Calu3 (cell line): ENCODE results near the gene TPK1. TPM values are rescaled to one million over a fixed set of nuclear protein-coding genes. Genes with fewer than 3 reads are reported as not detected.

Source experiments
- BruUV-seq: library from RNA; stranded (reverse); fragments of 400-500 nt; replicated peaks from 2 replicates; lab custom pipeline; 2021; lab: Mats Ljungman, UMichigan
- CTCF ChIA-PET: fragments of 300-600 bp; sonication (Branson Sonifier 250); formaldehyde crosslinking; loops from one replicate; lab custom pipeline; 2022; ENCODE audit warnings: antibody characterized with exemption; lab: Charles Lee
- DNase-seq: peaks from one replicate; pipeline ENCODE4 v3.0.0; 2022
- H3K27ac Mint-ChIP-seq: one replicate; pipeline ENCODE4 v1.8.0; 2022; ENCODE audit warnings: mixed read lengths; ENCODE audit not compliant: unreplicated experiment
- H3K27me3 Mint-ChIP-seq: one replicate; pipeline ENCODE4 v1.8.0; 2022; ENCODE audit warnings: mixed read lengths; ENCODE audit not compliant: unreplicated experiment
- H3K36me3 Mint-ChIP-seq: one replicate; pipeline ENCODE4 v1.8.0; 2022; ENCODE audit warnings: mild to moderate bottlenecking, moderate library complexity, mixed read lengths; ENCODE audit not compliant: insufficient read depth, unreplicated experiment
- H3K4me1 Mint-ChIP-seq: one replicate; pipeline ENCODE4 v1.8.0; 2022; ENCODE audit warnings: mild to moderate bottlenecking, low read depth, mixed read lengths; ENCODE audit not compliant: unreplicated experiment
- H3K4me3 Mint-ChIP-seq: one replicate; pipeline ENCODE4 v1.8.0; 2022; ENCODE audit warnings: mild to moderate bottlenecking, low read depth, moderate library complexity, mixed read lengths; ENCODE audit not compliant: unreplicated experiment
- H3K9me3 Mint-ChIP-seq: one replicate; pipeline ENCODE4 v1.8.0; 2022; ENCODE audit warnings: low read depth, mixed read lengths; ENCODE audit not compliant: unreplicated experiment
- intact Hi-C: fragments of 100-400 bp; cut with micrococcal nuclease; formaldehyde crosslinking; loops from one replicate; pipeline ENCODE4 v1.10.0; 2022; ENCODE audit not compliant: unreplicated experiment
- total RNA-seq: library from RNA; stranded (reverse); gene quantifications from 2 replicates; pipeline ENCODE4 v1.2.3, GENCODE V29; 2022
- TF ChIP-seq, protein P1 (sequence below): fragments of 200-600 bp; IDR thresholded peaks from one replicate; pipeline ENCODE4 v1.8.0; 2022; ENCODE audit warnings: antibody characterized with exemption; ENCODE audit not compliant: unreplicated experiment

TPK1 gene
- total RNA-seq, 1 experiment from 2014 or later, result 13.2 TPM

DNA sequence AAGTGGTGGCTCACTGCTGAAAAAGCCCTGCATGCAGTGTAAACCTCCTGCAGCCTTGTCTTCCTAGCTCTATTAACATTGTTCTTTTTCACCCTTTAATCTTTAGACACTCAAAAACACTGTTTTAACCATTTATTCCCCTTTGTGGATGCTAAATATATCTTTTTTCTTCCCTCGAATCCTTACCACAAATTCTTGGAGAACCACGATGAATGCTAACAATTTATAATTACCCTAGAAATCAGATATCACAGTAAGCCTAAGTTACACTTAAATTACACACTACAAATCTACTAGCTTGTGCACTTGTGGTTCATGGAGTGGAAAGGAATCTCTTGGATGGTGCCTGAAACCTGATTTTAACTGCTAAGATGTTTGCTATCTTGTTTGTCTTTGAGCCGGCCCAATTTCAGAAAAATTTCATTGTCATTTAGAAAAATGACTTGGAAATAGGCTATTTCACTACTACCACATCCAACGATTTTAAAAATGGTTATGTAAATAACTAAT, 307.3 kb downstream of the TPK1 start:
- Mint-ChIP-seq H3K4me1 (no peaks in the 10 kb centered on the region), H3K36me3 (no peaks in the 10 kb centered on the region), H3K9me3 (peaks cover 2% of the 10 kb centered on the region), H3K27ac (no peak overlapping the region), H3K4me3 (no peak overlapping the region), H3K27me3 (no peaks in the 10 kb centered on the region)
- TF ChIP-seq, protein P1, sequence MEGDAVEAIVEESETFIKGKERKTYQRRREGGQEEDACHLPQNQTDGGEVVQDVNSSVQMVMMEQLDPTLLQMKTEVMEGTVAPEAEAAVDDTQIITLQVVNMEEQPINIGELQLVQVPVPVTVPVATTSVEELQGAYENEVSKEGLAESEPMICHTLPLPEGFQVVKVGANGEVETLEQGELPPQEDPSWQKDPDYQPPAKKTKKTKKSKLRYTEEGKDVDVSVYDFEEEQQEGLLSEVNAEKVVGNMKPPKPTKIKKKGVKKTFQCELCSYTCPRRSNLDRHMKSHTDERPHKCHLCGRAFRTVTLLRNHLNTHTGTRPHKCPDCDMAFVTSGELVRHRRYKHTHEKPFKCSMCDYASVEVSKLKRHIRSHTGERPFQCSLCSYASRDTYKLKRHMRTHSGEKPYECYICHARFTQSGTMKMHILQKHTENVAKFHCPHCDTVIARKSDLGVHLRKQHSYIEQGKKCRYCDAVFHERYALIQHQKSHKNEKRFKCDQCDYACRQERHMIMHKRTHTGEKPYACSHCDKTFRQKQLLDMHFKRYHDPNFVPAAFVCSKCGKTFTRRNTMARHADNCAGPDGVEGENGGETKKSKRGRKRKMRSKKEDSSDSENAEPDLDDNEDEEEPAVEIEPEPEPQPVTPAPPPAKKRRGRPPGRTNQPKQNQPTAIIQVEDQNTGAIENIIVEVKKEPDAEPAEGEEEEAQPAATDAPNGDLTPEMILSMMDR, result no peak
- no TSS peak for BruUV-seq
- CTCF ChIA-PET, result no interaction called here
- intact Hi-C loops, result no loop called here
- no peak for DNase-seq

DNA sequence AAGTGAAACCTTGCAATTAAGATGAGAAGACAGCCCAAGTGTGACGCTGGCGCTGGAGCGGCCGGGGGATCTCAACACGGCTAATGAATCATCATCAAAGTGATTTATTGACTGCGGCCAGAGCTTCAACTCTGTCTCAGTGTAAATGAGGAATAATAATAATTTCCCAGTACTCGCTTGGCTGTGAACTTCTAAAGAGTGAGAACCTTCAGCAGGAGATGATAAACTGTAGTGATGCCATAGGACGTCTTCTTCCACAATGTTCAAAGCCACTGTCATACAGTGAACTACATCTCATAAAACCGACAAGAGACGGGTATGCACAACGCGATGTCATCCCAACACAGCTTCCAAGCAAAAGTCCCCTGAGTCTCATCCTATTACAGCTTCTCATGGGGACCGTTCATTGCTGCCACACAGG, 308.8 kb downstream of the TPK1 start:
- H3K27me3 Mint-ChIP-seq, result no peaks in the 10 kb centered on the region
- BruUV-seq, result no TSS peak
- DNase-seq, result no peak
- TF ChIP-seq, protein P1, result no peak
- intact Hi-C loops, result no loop called here
- no peaks in the 10 kb centered on the region for H3K4me1 Mint-ChIP-seq
- no peak overlapping the region for H3K27ac Mint-ChIP-seq
- H3K9me3 Mint-ChIP-seq, result peaks cover 2% of the 10 kb centered on the region
- H3K36me3 Mint-ChIP-seq, result no peaks in the 10 kb centered on the region
- CTCF ChIA-PET, result no interaction called here
- no peak overlapping the region for H3K4me3 Mint-ChIP-seq

DNA sequence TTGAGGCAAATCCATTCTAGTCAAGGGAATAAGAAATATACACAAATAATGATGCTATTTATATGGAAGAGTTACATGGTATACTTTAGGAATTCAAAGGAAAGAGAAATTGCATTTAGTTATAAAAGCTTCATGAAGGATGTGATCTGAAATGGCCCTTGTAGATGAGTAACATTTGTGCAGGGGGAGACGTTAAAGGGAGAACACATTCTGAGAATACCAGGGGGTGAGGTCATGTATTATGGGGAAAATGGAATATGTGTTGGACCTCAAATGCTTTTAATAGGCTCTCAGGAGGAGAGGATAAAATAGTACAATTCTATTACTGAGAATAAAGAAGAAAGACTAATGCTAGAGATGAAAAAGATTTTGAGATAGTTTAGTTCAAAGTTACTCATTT, 309.9 kb downstream of the TPK1 start:
- intact Hi-C loops, result no loop called here
- Mint-ChIP-seq H3K27me3 (no peaks in the 10 kb centered on the region), H3K9me3 (peaks cover 2% of the 10 kb centered on the region), H3K4me1 (no peaks in the 10 kb centered on the region), H3K36me3 (no peaks in the 10 kb centered on the region), H3K4me3 (no peak overlapping the region), H3K27ac (no peak overlapping the region)
- TF ChIP-seq, protein P1, result no peak
- BruUV-seq, result no TSS peak
- CTCF ChIA-PET, result no interaction called here
- no peak for DNase-seq

DNA sequence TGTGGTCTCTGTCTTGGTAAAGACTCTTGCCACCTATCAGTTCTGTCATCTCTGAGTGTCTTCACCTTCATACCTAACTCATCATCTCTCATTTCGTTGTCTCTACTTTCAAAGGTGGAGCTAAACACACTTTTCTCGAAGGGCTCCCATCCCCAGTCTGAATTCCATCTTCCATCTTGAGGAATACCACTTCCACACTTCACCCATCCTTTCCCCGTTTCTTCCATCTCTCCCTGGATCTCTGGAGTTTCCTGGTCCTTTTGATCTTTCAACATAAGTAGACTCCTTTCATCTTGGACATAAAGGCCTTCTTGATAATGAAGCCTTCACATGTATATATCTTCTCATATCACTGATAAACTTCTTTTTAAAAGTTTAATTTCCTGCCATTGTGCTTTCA, 311.6 kb downstream of the TPK1 start:
- no peaks in the 10 kb centered on the region for H3K4me1 Mint-ChIP-seq
- peaks cover 2% of the 10 kb centered on the region for H3K9me3 Mint-ChIP-seq
- TF ChIP-seq, protein P1, result no peak
- no peaks in the 10 kb centered on the region for H3K27me3 Mint-ChIP-seq
- CTCF ChIA-PET, result no interaction called here
- H3K36me3 Mint-ChIP-seq, result no peaks in the 10 kb centered on the region
- no TSS peak for BruUV-seq
- no peak for DNase-seq
- no peak overlapping the region for H3K27ac Mint-ChIP-seq
- intact Hi-C loops, result no loop called here
- no peak overlapping the region for H3K4me3 Mint-ChIP-seq
